K562 (cell line): ENCODE data around the gene DNAJB12. TPM values are rescaled to one million over a fixed set of nuclear protein-coding genes. Genes with fewer than 3 reads are reported as not detected.

Source experiments
- ATF7 ChIP-seq: fragments of 450-650 bp; IDR thresholded peaks from 2 replicates; pipeline ENCODE4 v1.7.1; 2014; ENCODE audit warnings: mild to moderate bottlenecking, moderate library complexity
- BMI1 ChIP-seq: fragments of 150-350 bp; IDR thresholded peaks from 2 replicates; pipeline ENCODE4 v1.6.1; 2014; ENCODE audit warnings: low read length
- CREM ChIP-seq: IDR thresholded peaks from 2 replicates; pipeline ENCODE4 v1.6.1; 2014; ENCODE audit warnings: antibody characterized with exemption, low read depth
- CTBP1 ChIP-seq: fragments of 450-650 bp; IDR thresholded peaks from 2 replicates; pipeline ENCODE4 v1.6.1; 2016; ENCODE audit warnings: borderline replicate concordance
- L3MBTL2 ChIP-seq: fragments of 450-650 bp; IDR thresholded peaks from 2 replicates; pipeline ENCODE4 v1.6.1; 2016; ENCODE audit warnings: mild to moderate bottlenecking, moderate library complexity
- LARP7 ChIP-seq: fragments of 450-650 bp; IDR thresholded peaks from 2 replicates; pipeline ENCODE4 v1.6.1; 2016
- NBN ChIP-seq: fragments of 450-650 bp; IDR thresholded peaks from 2 replicates; pipeline ENCODE4 v1.6.1; 2016; ENCODE audit warnings: low read depth, mild to moderate bottlenecking
- PTRF ChIP-seq: fragments of 450-650 bp; IDR thresholded peaks from 2 replicates; pipeline ENCODE4 v1.6.1; 2016; ENCODE audit warnings: mild to moderate bottlenecking, missing genetic modification characterization, missing compliant biosample characterization
- RBFOX2 ChIP-seq: fragments of 200-400 bp; formaldehyde crosslinking; IDR thresholded peaks from 2 replicates; pipeline ENCODE4 v1.6.1; 2017; ENCODE audit warnings: low read depth, mild to moderate bottlenecking, low read length, moderate library complexity
- RBM39 ChIP-seq: fragments of 200-400 bp; formaldehyde crosslinking; optimal IDR thresholded peaks from 2 replicates; pipeline ENCODE3; 2018; ENCODE audit warnings: low read depth, low read length
- SP1 ChIP-seq: sonication (generic); formaldehyde crosslinking; IDR thresholded peaks from 2 replicates; pipeline ENCODE4 v1.8.1; 2022; ENCODE audit warnings: mild to moderate bottlenecking, missing genetic modification reagents
- TAF7 ChIP-seq: fragments of 450-650 bp; IDR thresholded peaks from 2 replicates; pipeline ENCODE4 v1.6.1; 2016; ENCODE audit warnings: missing genetic modification characterization, missing compliant biosample characterization
- XRCC5 ChIP-seq: fragments of 200-400 bp; formaldehyde crosslinking; IDR thresholded peaks from 2 replicates; pipeline ENCODE4 v1.6.1; 2017; ENCODE audit warnings: low read depth, mild to moderate bottlenecking, low read length
- ZBTB7A ChIP-seq: IDR thresholded peaks from 2 replicates; pipeline ENCODE4 v1.6.1; 2011; ENCODE audit warnings: low read depth, mild to moderate bottlenecking, low read length, moderate library complexity, borderline replicate concordance; ENCODE audit not compliant: control insufficient read depth
- ZNF23 ChIP-seq: fragments of 250-450 bp; sonication (Bioruptor Pico); IDR thresholded peaks from 2 replicates; pipeline ENCODE4 v1.4.0; 2020; ENCODE audit warnings: mild to moderate bottlenecking
- ZNF239 ChIP-seq: fragments of 250-450 bp; sonication (Bioruptor Pico); IDR thresholded peaks from 2 replicates; pipeline ENCODE4 v1.4.0; 2020; ENCODE audit warnings: mild to moderate bottlenecking
- ZNF384 ChIP-seq: IDR thresholded peaks from 2 replicates; pipeline ENCODE4 v1.6.1; 2012; ENCODE audit warnings: low read depth, low read length, improper control_type of control experiment
- polyA plus RNA-seq, 8 experiments: library from polyadenylated mRNA; depleted of rRNA in 4 of 8; stranded (reverse) in 5 of 8; unstranded in 3 of 8; fragments of >200 nt; fragmentation: Nextera tagmentation in 2 of 8; fragmentation: Illumina TruSeq in 1 of 8; extraction: Ambion mirVana in 2 of 8; extraction: Trizol in 1 of 8; gene quantifications; 2 replicates each; pipeline versions ENCODE4 v1.2.1 to v1.2.3, GENCODE V29; 2011 to 2014; ENCODE audit warnings: inconsistent platforms in 1 of 8, missing spikeins in 1 of 8
- total RNA-seq, 7 experiments: library from RNA; depleted of rRNA in 6 of 7; stranded (reverse); fragments of >200 nt in 6 of 7; fragmentation: Illumina TruSeq in 2 of 7; extraction: Trizol in 2 of 7; gene quantifications; 2 replicates each; pipeline versions ENCODE4 v1.2.1 to v1.2.3, GENCODE V29; 2011 to 2021; ENCODE audit warnings: low replicate concordance in 1 of 7
- TF ChIP-seq, protein P1 (sequence below): sonication (generic); formaldehyde crosslinking; IDR thresholded peaks from 2 replicates; pipeline ENCODE4 v1.8.0; 2022; ENCODE audit warnings: mild to moderate bottlenecking, missing genetic modification reagents
- TF ChIP-seq, protein P2 (sequence below): fragments of 250-450 bp; sonication (Bioruptor Pico); IDR thresholded peaks from 2 replicates; pipeline ENCODE4 v1.8.0; 2022; ENCODE audit warnings: inconsistent platforms
- TF ChIP-seq, protein P3 (sequence below), 2 experiments: fragments of 450-650 bp; formaldehyde crosslinking in 1 of 2; IDR thresholded peaks; 2 replicates each; pipeline versions ENCODE4 v1.4.0 to v1.6.1; 2014 to 2020; ENCODE audit warnings: mild to moderate bottlenecking in 2 of 2, borderline replicate concordance in 1 of 2, low read depth in 1 of 2

The DNAJB12 gene
- total and polyA plus RNA-seq, 9 of the 15 experiments (the other 6 are each of a cell fraction or from before 2014, with no cell fraction given): 3.5 to 31.5 (median 20.3) TPM

DNA sequence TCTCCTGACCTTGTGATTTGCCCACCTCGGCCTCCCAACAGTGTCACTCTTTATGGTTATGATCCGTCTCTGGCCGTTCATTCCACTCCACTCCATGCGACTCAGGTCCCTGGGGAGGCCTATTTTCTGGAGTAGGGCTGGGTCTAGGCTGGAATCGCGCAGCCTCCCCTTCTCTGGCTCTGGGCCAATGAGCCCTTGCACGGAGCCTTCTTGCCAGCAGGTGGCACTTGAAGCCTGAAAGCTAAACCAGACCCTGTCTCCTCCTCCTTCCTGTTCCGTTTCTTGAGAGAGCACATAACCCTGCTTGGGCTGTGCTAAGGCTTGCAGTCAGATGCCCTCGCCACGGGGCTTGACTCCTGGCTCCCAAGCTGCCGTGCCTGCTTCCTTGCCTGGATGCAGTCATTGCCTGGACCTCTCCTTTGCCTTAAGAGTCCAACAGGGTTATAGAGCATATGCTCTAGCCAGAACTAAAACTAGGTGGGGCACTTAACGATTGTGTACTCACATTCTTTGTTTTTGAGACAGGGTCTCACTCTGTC lies 9.6 kb upstream of the DNAJB12 start (continued):
- TF ChIP-seq PTRF: no peak
- TF ChIP-seq ZNF239 (CRISPR knock-in tag): no peak
- TF ChIP-seq, protein P1, sequence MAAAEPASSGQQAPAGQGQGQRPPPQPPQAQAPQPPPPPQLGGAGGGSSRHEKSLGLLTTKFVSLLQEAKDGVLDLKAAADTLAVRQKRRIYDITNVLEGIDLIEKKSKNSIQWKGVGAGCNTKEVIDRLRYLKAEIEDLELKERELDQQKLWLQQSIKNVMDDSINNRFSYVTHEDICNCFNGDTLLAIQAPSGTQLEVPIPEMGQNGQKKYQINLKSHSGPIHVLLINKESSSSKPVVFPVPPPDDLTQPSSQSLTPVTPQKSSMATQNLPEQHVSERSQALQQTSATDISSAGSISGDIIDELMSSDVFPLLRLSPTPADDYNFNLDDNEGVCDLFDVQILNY (CRISPR knock-in tag): peak; percentile 62; the same call in 1 of the 2 replicates
- peak; percentile 44; the same call in 1 of the 2 replicates for TF ChIP-seq ZBTB7A
- TF ChIP-seq LARP7: no peak
- TF ChIP-seq, protein P2, sequence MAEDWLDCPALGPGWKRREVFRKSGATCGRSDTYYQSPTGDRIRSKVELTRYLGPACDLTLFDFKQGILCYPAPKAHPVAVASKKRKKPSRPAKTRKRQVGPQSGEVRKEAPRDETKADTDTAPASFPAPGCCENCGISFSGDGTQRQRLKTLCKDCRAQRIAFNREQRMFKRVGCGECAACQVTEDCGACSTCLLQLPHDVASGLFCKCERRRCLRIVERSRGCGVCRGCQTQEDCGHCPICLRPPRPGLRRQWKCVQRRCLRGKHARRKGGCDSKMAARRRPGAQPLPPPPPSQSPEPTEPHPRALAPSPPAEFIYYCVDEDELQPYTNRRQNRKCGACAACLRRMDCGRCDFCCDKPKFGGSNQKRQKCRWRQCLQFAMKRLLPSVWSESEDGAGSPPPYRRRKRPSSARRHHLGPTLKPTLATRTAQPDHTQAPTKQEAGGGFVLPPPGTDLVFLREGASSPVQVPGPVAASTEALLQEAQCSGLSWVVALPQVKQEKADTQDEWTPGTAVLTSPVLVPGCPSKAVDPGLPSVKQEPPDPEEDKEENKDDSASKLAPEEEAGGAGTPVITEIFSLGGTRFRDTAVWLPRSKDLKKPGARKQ (CRISPR knock-in tag): no peak
- TF ChIP-seq CREM: peak; percentile 50
- TF ChIP-seq NBN: 0 out of 2 replicates have a peak, but pooled peaks have one; percentile 43
- TF ChIP-seq ATF7: peak; percentile 36
- peak; percentile 77 for TF ChIP-seq CTBP1
- TF ChIP-seq XRCC5: peak; percentile 88; the same call in 1 of the 2 replicates
- peak; percentile 47 for TF ChIP-seq RBM39
- TF ChIP-seq ZNF384: peak; percentile 51; the same call in 1 of the 2 replicates
- TF ChIP-seq BMI1: no peak
- no peak for TF ChIP-seq ZNF23
- peak; percentile 12; the same call in 1 of the 2 replicates for TF ChIP-seq TAF7 (tag)
- TF ChIP-seq, protein P3, sequence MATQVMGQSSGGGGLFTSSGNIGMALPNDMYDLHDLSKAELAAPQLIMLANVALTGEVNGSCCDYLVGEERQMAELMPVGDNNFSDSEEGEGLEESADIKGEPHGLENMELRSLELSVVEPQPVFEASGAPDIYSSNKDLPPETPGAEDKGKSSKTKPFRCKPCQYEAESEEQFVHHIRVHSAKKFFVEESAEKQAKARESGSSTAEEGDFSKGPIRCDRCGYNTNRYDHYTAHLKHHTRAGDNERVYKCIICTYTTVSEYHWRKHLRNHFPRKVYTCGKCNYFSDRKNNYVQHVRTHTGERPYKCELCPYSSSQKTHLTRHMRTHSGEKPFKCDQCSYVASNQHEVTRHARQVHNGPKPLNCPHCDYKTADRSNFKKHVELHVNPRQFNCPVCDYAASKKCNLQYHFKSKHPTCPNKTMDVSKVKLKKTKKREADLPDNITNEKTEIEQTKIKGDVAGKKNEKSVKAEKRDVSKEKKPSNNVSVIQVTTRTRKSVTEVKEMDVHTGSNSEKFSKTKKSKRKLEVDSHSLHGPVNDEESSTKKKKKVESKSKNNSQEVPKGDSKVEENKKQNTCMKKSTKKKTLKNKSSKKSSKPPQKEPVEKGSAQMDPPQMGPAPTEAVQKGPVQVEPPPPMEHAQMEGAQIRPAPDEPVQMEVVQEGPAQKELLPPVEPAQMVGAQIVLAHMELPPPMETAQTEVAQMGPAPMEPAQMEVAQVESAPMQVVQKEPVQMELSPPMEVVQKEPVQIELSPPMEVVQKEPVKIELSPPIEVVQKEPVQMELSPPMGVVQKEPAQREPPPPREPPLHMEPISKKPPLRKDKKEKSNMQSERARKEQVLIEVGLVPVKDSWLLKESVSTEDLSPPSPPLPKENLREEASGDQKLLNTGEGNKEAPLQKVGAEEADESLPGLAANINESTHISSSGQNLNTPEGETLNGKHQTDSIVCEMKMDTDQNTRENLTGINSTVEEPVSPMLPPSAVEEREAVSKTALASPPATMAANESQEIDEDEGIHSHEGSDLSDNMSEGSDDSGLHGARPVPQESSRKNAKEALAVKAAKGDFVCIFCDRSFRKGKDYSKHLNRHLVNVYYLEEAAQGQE (IDR thresholded peaks at IDR 0.05; ENCODE audit: borderline replicate concordance): peak; percentile 95
- TF ChIP-seq, protein P3 (CRISPR knock-in tag; IDR thresholded peaks at IDR 0.05; ENCODE audit: low read depth): no peak
- TF ChIP-seq SP1 (CRISPR knock-in tag): peak; percentile 63
- TF ChIP-seq RBFOX2: no peak
- TF ChIP-seq L3MBTL2: 0 out of 2 replicates have a peak, but pooled peaks have one; percentile 30
